K562 (cell line): ENCODE data around the gene FAM83B. TPM values are rescaled to one million over a fixed set of nuclear protein-coding genes. Genes with fewer than 3 reads are reported as not detected.

Experiments used
- ATAC-seq: fragments of 200-7000 bp; cut with Tn5 transposase; 3 replicates; pipeline ENCODE4 v1.9.1; 2020; ENCODE audit warnings: moderate library complexity
- BruUV-seq: library from RNA; stranded (reverse); fragments of 400-500 nt; replicated peaks from 2 replicates; lab custom pipeline; 2021; lab: Mats Ljungman, UMichigan
- CTCF ChIA-PET: fragments of 300-600 bp; formaldehyde crosslinking; extraction: SDS; loops from one replicate; lab custom pipeline; 2021; ENCODE audit warnings: low intra/inter-chr PET ratio; lab: Yijun Ruan, JAX
- POLR2A ChIA-PET: fragments of 300-600, 350-650 bp; sonication (Branson Sonifier 250); formaldehyde crosslinking; extraction: SDS; loops from one replicate; lab custom pipeline; 2021; ENCODE audit warnings: antibody characterized with exemption, inconsistent platforms; lab: Yijun Ruan, JAX
- DNase-seq, 4 experiments: peaks; one replicate each; pipeline versions ENCODE4 v3.0.0 to v3.0.0-alpha.2; 2011 to 2018; ENCODE audit warnings: low spot score in 3 of 4, mixed read lengths in 3 of 4; ENCODE audit errors: extremely low read depth in 1 of 4
- FAIRE-seq: peaks from 2 replicates; lab custom pipeline; 2011; peaks lifted over from hg19 to GRCh38; lab: Jason Lieb, UNC
- H2AFZ ChIP-seq: 2 replicates; pipeline ENCODE4 v1.6.0; 2011; ENCODE audit warnings: low read depth, low read length, control low read depth, inconsistent platforms
- H3K27ac ChIP-seq: fragments of 200-600 bp; 3 replicates; pipeline ENCODE4 v1.8.0; 2011; ENCODE audit warnings: low read depth, mild to moderate bottlenecking, control low read depth, inconsistent platforms, low read length, moderate library complexity, mixed read lengths; ENCODE audit errors: extremely low read depth
- H3K27me3 ChIP-seq, 2 experiments: fragments of 300-600 bp in 1 of 2; 2 replicates in 1 of 2; 3 replicates in 1 of 2; pipeline versions ENCODE4 v1.6.0 to v1.8.0; 2011; ENCODE audit warnings: inconsistent platforms in 2 of 2, low read length in 2 of 2, mild to moderate bottlenecking in 1 of 2, mixed read lengths in 1 of 2, moderate library complexity in 1 of 2; ENCODE audit not compliant: control insufficient read depth in 2 of 2, insufficient read depth in 2 of 2
- H3K36me3 ChIP-seq: fragments of 300-600 bp; 3 replicates; pipeline ENCODE4 v1.8.0; 2011; ENCODE audit warnings: mild to moderate bottlenecking, low read length, inconsistent platforms; ENCODE audit not compliant: control insufficient read depth, insufficient read depth
- H3K4me1 ChIP-seq, 2 experiments: fragments of 200-600 bp in 1 of 2; replicated peaks in 1 of 2; 2 replicates in 1 of 2; 3 replicates in 1 of 2; pipeline versions ENCODE4 v1.5.1 to v1.8.0; 2011; ENCODE audit warnings: inconsistent platforms in 2 of 2, low read length in 2 of 2, mild to moderate bottlenecking in 1 of 2, mixed read lengths in 1 of 2, moderate library complexity in 1 of 2; ENCODE audit not compliant: control insufficient read depth in 2 of 2, insufficient read depth in 2 of 2
- H3K4me2 ChIP-seq: 2 replicates; pipeline ENCODE4 v1.6.1; 2011; ENCODE audit warnings: low read length, control low read depth, inconsistent platforms, mixed read lengths; ENCODE audit not compliant: insufficient read depth
- H3K4me3 ChIP-seq: fragments of 200-600 bp; sonication (generic), shearing (Covaris generic); 2 replicates; pipeline ENCODE4 v1.5.1; 2016; ENCODE audit warnings: control low read depth, inconsistent platforms
- H3K79me2 ChIP-seq: fragments of 200-600 bp; 3 replicates; pipeline ENCODE4 v1.8.0; 2011; ENCODE audit warnings: low read length, inconsistent platforms; ENCODE audit not compliant: control insufficient read depth, insufficient read depth
- H3K9ac ChIP-seq, 2 experiments: 2 replicates each; pipeline versions ENCODE4 v1.6.0 to v1.6.1; 2011; ENCODE audit warnings: low read depth in 2 of 2, low read length in 2 of 2, control low read depth in 1 of 2, inconsistent platforms in 1 of 2, mild to moderate bottlenecking in 1 of 2, mixed read lengths in 1 of 2; ENCODE audit not compliant: insufficient read depth in 1 of 2
- H3K9me1 ChIP-seq: one replicate; pipeline ENCODE4 v1.6.0; 2011; ENCODE audit warnings: inconsistent platforms, mild to moderate bottlenecking, low read length, moderate library complexity; ENCODE audit not compliant: control insufficient read depth, insufficient read depth
- H3K9me3 ChIP-seq: replicated peaks from 2 replicates; pipeline ENCODE4 v1.5.1; 2011; ENCODE audit warnings: low read depth, low read length, inconsistent platforms; ENCODE audit not compliant: control insufficient read depth, insufficient read depth
- H4K20me1 ChIP-seq: replicated peaks from 2 replicates; pipeline ENCODE4 v1.6.1; 2011; ENCODE audit warnings: low read length, inconsistent platforms, mixed read lengths; ENCODE audit not compliant: control insufficient read depth, insufficient read depth
- AFF1 ChIP-seq, 2 experiments: fragments of 450-650 bp; IDR thresholded peaks; 2 replicates each; pipeline ENCODE4 v1.6.1; 2018; ENCODE audit warnings: mild to moderate bottlenecking in 2 of 2, low read depth in 1 of 2; ENCODE audit not compliant: partially characterized antibody in 2 of 2
- E2F6 ChIP-seq, 2 experiments: IDR thresholded peaks; 2 replicates each; pipeline ENCODE4 v1.6.1; 2011; ENCODE audit warnings: borderline replicate concordance in 1 of 2, control low read depth in 1 of 2, low read depth in 1 of 2, low read length in 1 of 2, mild to moderate bottlenecking in 1 of 2, mixed read lengths in 1 of 2, moderate library complexity in 1 of 2; ENCODE audit not compliant: insufficient read depth in 1 of 2, insufficient read length in 1 of 2, poor library complexity in 1 of 2, severe bottlenecking in 1 of 2; ENCODE audit errors: extremely low read depth in 1 of 2
- KDM4B ChIP-seq, 2 experiments: fragments of 450-650 bp in 1 of 2; sonication (generic) in 1 of 2; IDR thresholded peaks; 2 replicates each; pipeline ENCODE4 v1.6.1; 2016 to 2017; ENCODE audit warnings: borderline replicate concordance in 2 of 2, antibody characterized with exemption in 1 of 2, low read depth in 1 of 2, mild to moderate bottlenecking in 1 of 2
- LCOR ChIP-seq: sonication (generic); formaldehyde crosslinking; IDR thresholded peaks from 2 replicates; pipeline ENCODE4 v1.8.0; 2022; ENCODE audit warnings: mild to moderate bottlenecking, missing genetic modification reagents
- PREB ChIP-seq: sonication (generic); formaldehyde crosslinking; IDR thresholded peaks from 2 replicates; pipeline ENCODE4 v1.8.1; 2023; ENCODE audit warnings: mild to moderate bottlenecking, missing genetic modification reagents
- SNRNP70 ChIP-seq: fragments of 200-400 bp; formaldehyde crosslinking; optimal IDR thresholded peaks from 2 replicates; pipeline ENCODE3; 2017; ENCODE audit warnings: low read depth, low read length
- TAL1 ChIP-seq: fragments of 450-650 bp; IDR thresholded peaks from 2 replicates; pipeline ENCODE4 v1.6.1; 2016; ENCODE audit warnings: mild to moderate bottlenecking
- ZC3H4 ChIP-seq: sonication (generic); formaldehyde crosslinking; IDR thresholded peaks from 2 replicates; pipeline ENCODE4 v1.9.0; 2021; ENCODE audit warnings: missing genetic modification reagents, borderline replicate concordance
- WGBS: fragments of 100-300 bp; shearing (Covaris generic); methylation state at CpG from one replicate; pipeline ENCODE4 v1.1.6; 2016; ENCODE audit warnings: low coverage, mixed read lengths; ENCODE audit not compliant: insufficient coverage; ENCODE audit errors: missing lambda C conversion rate; 5-methylcytosine and 5-hydroxymethylcytosine counted together
- in situ Hi-C: fragments of 300-500 bp; cut with MboI; formaldehyde crosslinking; loops from 4 replicates; pipeline ENCODE4 v1.15.0; 2018; ENCODE audit warnings: inconsistent platforms, mixed read lengths
- intact Hi-C: fragments of 100-400 bp; cut with micrococcal nuclease; formaldehyde crosslinking; loops from 2 replicates; pipeline ENCODE4 v1.14.2; 2022
- polyA plus RNA-seq, 8 experiments: library from polyadenylated mRNA; depleted of rRNA in 4 of 8; stranded (reverse) in 5 of 8; unstranded in 3 of 8; fragments of >200 nt; fragmentation: Nextera tagmentation in 2 of 8; fragmentation: Illumina TruSeq in 1 of 8; extraction: Ambion mirVana in 2 of 8; extraction: Trizol in 1 of 8; gene quantifications; 2 replicates each; pipeline versions ENCODE4 v1.2.1 to v1.2.3, GENCODE V29; 2011 to 2014; ENCODE audit warnings: inconsistent platforms in 1 of 8, missing spikeins in 1 of 8
- total RNA-seq, 7 experiments: library from RNA; depleted of rRNA in 6 of 7; stranded (reverse); fragments of >200 nt in 6 of 7; fragmentation: Illumina TruSeq in 2 of 7; extraction: Trizol in 2 of 7; gene quantifications; 2 replicates each; pipeline versions ENCODE4 v1.2.1 to v1.2.3, GENCODE V29; 2011 to 2021; ENCODE audit warnings: low replicate concordance in 1 of 7

Gene FAM83B
- total and polyA plus RNA-seq, 9 of the 15 experiments (the other 6 are each of a cell fraction or from before 2014, with no cell fraction given) = not detected

GRCh38 chr6:54913211-54913610 is 66.6 kb downstream of the FAM83B start:
- Histone ChIP-seq H3K9me3 (no peaks in the 10 kb centered on the region), H3K4me2 (no peak overlapping the region), H2AFZ (no peak overlapping the region), H3K79me2 (no peaks in the 10 kb centered on the region), H3K4me1 (no peaks in the 10 kb centered on the region), H3K9me1 (no peaks in the 10 kb centered on the region), H4K20me1 (no peaks in the 10 kb centered on the region), H3K9ac (no peak overlapping the region), H3K36me3 (no peaks in the 10 kb centered on the region), H3K27ac (no peak overlapping the region), H3K27me3 (no peaks in the 10 kb centered on the region), H3K4me3 (no peak overlapping the region)
- no peak for DNase-seq
- in situ Hi-C loops = no loop called here
- ChIA-PET POLR2A (no interaction called here), CTCF (no interaction called here)
- intact Hi-C loops = no loop called here
- no peak for FAIRE-seq
- 0% methylated on average over 2 of the region's 2 CpGs for whole genome bisulfite sequencing
- no TSS peak for BruUV-seq
- TF ChIP-seq E2F6 (IDR thresholded peaks at IDR 0.05; ENCODE audit: borderline replicate concordance in 1 of 2, extremely low read depth in 1 of 2, insufficient read depth in 1 of 2, insufficient read length in 1 of 2, low read depth in 1 of 2, low read length in 1 of 2, poor library complexity in 1 of 2, severe bottlenecking in 1 of 2) = no peak
- no peak for ATAC-seq

GRCh38 chr6:54916858-54917257 is 70.3 kb downstream of the FAM83B start:
- no peaks in the 10 kb centered on the region for H3K9me3 ChIP-seq
- CTCF ChIA-PET = no interaction called here
- H3K27me3 ChIP-seq = no peaks in the 10 kb centered on the region
- intact Hi-C loops = no loop called here
- POLR2A ChIA-PET = no interaction called here
- no peak overlapping the region for H3K4me3 ChIP-seq
- no TSS peak for BruUV-seq
- no peak overlapping the region for H3K27ac ChIP-seq
- H4K20me1 ChIP-seq = no peaks in the 10 kb centered on the region
- no peaks in the 10 kb centered on the region for H3K79me2 ChIP-seq
- no peak overlapping the region for H3K9ac ChIP-seq
- in situ Hi-C loops = no loop called here
- H3K36me3 ChIP-seq = no peaks in the 10 kb centered on the region
- ATAC-seq (no peak), FAIRE-seq (no peak), DNase-seq (no peak)
- no peak overlapping the region for H2AFZ ChIP-seq
- no peaks in the 10 kb centered on the region for H3K9me1 ChIP-seq
- H3K4me2 ChIP-seq = no peak overlapping the region
- no peaks in the 10 kb centered on the region for H3K4me1 ChIP-seq
- no peak for TF ChIP-seq LCOR (CRISPR knock-in tag)
- no peak for TF ChIP-seq KDM4B (IDR thresholded peaks at IDR 0.05; ENCODE audit: borderline replicate concordance in 2 of 2, low read depth in 1 of 2)
- TF ChIP-seq PREB = no peak
- no peak for TF ChIP-seq SNRNP70
- TF ChIP-seq ZC3H4 (CRISPR knock-in tag) = no peak
- TF ChIP-seq AFF1 (IDR thresholded peaks at IDR 0.05; ENCODE audit: low read depth in 1 of 2, partially characterized antibody in 2 of 2) = no peak
- TF ChIP-seq TAL1 = no peak
